Fibroblast of mammary gland (primary cell): Measurements from ENCODE around the gene PPME1.

Experiments
- DNase-seq: peaks from one replicate; pipeline ENCODE4 v3.0.0-alpha.2; 2010; ENCODE audit warnings: low read depth
- H3K4me3 ChIP-seq: 2 replicates; pipeline ENCODE4 v1.5.1; 2011; ENCODE audit warnings: low read depth, mild to moderate bottlenecking, low read length, moderate library complexity; ENCODE audit not compliant: control insufficient read depth
- CTCF ChIP-seq: conservative IDR thresholded peaks from 2 replicates; pipeline ENCODE4 v1.5.1; 2011; ENCODE audit warnings: low read depth, low read length, inconsistent platforms; ENCODE audit not compliant: control insufficient read depth, insufficient read depth

PPME1 gene

GRCh38 chr11:74179234-74180052 lies 8.4 kb downstream of the PPME1 start:
- TF ChIP-seq CTCF, result no peak
- peak; percentile 46 for DNase-seq
- no peak overlapping the region for H3K4me3 ChIP-seq

GRCh38 chr11:74182635-74183034 lies 11.5 kb downstream of the PPME1 start:
- H3K4me3 ChIP-seq, result no peak overlapping the region
- no peak for TF ChIP-seq CTCF
- peak; percentile 62 for DNase-seq

- no peak for DNase-seq
- TF ChIP-seq CTCF, result no peak
- H3K4me3 ChIP-seq, result no peak overlapping the region
Observed at GRCh38 chr11:74185285-74185684, 14.2 kb downstream of the PPME1 start.

- no peak overlapping the region for H3K4me3 ChIP-seq
- DNase-seq, result no peak
- TF ChIP-seq CTCF, result no peak
Observed at GRCh38 chr11:74185695-74186094, 14.6 kb downstream of the PPME1 start.

- no peak overlapping the region for H3K4me3 ChIP-seq
- peak; percentile 29 for DNase-seq
- no peak for TF ChIP-seq CTCF
Observed at GRCh38 chr11:74195828-74196227, 24.7 kb downstream of the PPME1 start.

- no peak for DNase-seq
- H3K4me3 ChIP-seq, result no peak overlapping the region
- no peak for TF ChIP-seq CTCF
Observed at GRCh38 chr11:74196781-74197486, 25.8 kb downstream of the PPME1 start.

- H3K4me3 ChIP-seq, result no peak overlapping the region
- TF ChIP-seq CTCF, result no peak
- DNase-seq, result no peak
Observed at GRCh38 chr11:74203966-74204365, 32.9 kb downstream of the PPME1 start.
